Gastrocnemius medialis (tissue), 4 donors: Measurements from ENCODE around the gene GFY.

Experiments
- POLR2A ChIP-seq, 2 donors: fragments of 450-650 bp; IDR thresholded peaks; one replicate each; pipeline ENCODE4 v1.6.1; 2017; ENCODE audit warnings: antibody characterized with exemption in 2 of 2, mild to moderate bottlenecking in 2 of 2, moderate library complexity in 2 of 2
- TF ChIP-seq, protein P1 (sequence below), 5 experiments: fragments of 450-650 bp in 3 of 5; fragments of 200-600 bp in 2 of 5; sonication (generic) in 2 of 5; IDR thresholded peaks in 4 of 5; conservative IDR thresholded peaks in 1 of 5; 1 replicate in 4 of 5; 2 replicates in 1 of 5; pipeline ENCODE4 v1.5.1; 2016 to 2019; ENCODE audit warnings: antibody characterized with exemption in 5 of 5, mild to moderate bottlenecking in 3 of 5, moderate library complexity in 3 of 5

DNA sequence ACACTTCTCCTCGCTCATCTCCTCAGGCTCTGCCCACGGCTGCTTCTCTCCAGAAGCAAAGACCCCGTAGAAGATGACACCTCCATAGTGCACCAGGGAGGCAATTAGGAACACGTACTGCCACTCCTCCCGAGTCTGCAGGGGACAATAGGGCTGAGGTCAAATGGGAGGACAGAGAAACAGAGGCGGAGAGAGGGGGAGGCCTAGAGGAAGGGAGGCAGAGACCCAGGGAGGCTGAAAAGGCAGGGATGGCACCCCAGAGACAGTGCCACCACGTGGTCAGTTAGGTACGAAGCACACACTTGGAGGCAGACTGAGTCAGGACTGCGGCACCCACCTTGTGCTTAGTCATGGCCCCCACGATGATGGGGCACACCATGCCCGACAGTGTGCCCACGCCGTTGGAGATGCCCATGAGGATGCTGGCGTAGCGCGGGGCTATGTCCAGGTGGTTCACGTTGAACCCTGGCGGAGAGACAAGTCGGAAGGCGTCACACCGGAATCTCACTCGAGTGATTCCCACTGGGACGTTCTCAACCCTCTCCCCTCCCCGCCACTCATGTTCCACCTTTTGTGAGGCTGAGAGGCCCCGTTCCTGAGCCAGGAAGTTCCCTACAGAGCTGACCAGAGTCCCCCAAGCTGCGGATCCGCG is 5.6 kb downstream of the GFY start:
- TF ChIP-seq POLR2A (IDR thresholded peaks at IDR 0.05) = no peak
- TF ChIP-seq, protein P1, sequence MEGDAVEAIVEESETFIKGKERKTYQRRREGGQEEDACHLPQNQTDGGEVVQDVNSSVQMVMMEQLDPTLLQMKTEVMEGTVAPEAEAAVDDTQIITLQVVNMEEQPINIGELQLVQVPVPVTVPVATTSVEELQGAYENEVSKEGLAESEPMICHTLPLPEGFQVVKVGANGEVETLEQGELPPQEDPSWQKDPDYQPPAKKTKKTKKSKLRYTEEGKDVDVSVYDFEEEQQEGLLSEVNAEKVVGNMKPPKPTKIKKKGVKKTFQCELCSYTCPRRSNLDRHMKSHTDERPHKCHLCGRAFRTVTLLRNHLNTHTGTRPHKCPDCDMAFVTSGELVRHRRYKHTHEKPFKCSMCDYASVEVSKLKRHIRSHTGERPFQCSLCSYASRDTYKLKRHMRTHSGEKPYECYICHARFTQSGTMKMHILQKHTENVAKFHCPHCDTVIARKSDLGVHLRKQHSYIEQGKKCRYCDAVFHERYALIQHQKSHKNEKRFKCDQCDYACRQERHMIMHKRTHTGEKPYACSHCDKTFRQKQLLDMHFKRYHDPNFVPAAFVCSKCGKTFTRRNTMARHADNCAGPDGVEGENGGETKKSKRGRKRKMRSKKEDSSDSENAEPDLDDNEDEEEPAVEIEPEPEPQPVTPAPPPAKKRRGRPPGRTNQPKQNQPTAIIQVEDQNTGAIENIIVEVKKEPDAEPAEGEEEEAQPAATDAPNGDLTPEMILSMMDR (IDR thresholded peaks at IDR 0.05 in 4 of 5, conservative IDR thresholded peaks at IDR 0.05 in 1 of 5) = no peak
